Calu3 (cell line): ENCODE results near the gene CDK9. TPM values are rescaled to one million over a fixed set of nuclear protein-coding genes. Genes with fewer than 3 reads are reported as not detected.

Experiments
- BruUV-seq: library from RNA; stranded (reverse); fragments of 400-500 nt; replicated peaks from 2 replicates; lab custom pipeline; 2021; lab: Mats Ljungman, UMichigan
- CTCF ChIA-PET: fragments of 300-600 bp; sonication (Branson Sonifier 250); formaldehyde crosslinking; loops from one replicate; lab custom pipeline; 2022; ENCODE audit warnings: antibody characterized with exemption; lab: Charles Lee
- DNase-seq: peaks from one replicate; pipeline ENCODE4 v3.0.0; 2022
- H3K27ac Mint-ChIP-seq: one replicate; pipeline ENCODE4 v1.8.0; 2022; ENCODE audit warnings: mixed read lengths; ENCODE audit not compliant: unreplicated experiment
- H3K27me3 Mint-ChIP-seq: one replicate; pipeline ENCODE4 v1.8.0; 2022; ENCODE audit warnings: mixed read lengths; ENCODE audit not compliant: unreplicated experiment
- H3K36me3 Mint-ChIP-seq: one replicate; pipeline ENCODE4 v1.8.0; 2022; ENCODE audit warnings: mild to moderate bottlenecking, moderate library complexity, mixed read lengths; ENCODE audit not compliant: insufficient read depth, unreplicated experiment
- H3K4me1 Mint-ChIP-seq: one replicate; pipeline ENCODE4 v1.8.0; 2022; ENCODE audit warnings: mild to moderate bottlenecking, low read depth, mixed read lengths; ENCODE audit not compliant: unreplicated experiment
- H3K4me3 Mint-ChIP-seq: one replicate; pipeline ENCODE4 v1.8.0; 2022; ENCODE audit warnings: mild to moderate bottlenecking, low read depth, moderate library complexity, mixed read lengths; ENCODE audit not compliant: unreplicated experiment
- H3K9me3 Mint-ChIP-seq: one replicate; pipeline ENCODE4 v1.8.0; 2022; ENCODE audit warnings: low read depth, mixed read lengths; ENCODE audit not compliant: unreplicated experiment
- intact Hi-C: fragments of 100-400 bp; cut with micrococcal nuclease; formaldehyde crosslinking; loops from one replicate; pipeline ENCODE4 v1.10.0; 2022; ENCODE audit not compliant: unreplicated experiment
- total RNA-seq: library from RNA; stranded (reverse); gene quantifications from 2 replicates; pipeline ENCODE4 v1.2.3, GENCODE V29; 2022
- TF ChIP-seq, protein P1 (sequence below): fragments of 200-600 bp; IDR thresholded peaks from one replicate; pipeline ENCODE4 v1.8.0; 2022; ENCODE audit warnings: antibody characterized with exemption; ENCODE audit not compliant: unreplicated experiment

Gene CDK9
- total RNA-seq, 1 experiment from 2014 or later: 41.8 TPM

DNA sequence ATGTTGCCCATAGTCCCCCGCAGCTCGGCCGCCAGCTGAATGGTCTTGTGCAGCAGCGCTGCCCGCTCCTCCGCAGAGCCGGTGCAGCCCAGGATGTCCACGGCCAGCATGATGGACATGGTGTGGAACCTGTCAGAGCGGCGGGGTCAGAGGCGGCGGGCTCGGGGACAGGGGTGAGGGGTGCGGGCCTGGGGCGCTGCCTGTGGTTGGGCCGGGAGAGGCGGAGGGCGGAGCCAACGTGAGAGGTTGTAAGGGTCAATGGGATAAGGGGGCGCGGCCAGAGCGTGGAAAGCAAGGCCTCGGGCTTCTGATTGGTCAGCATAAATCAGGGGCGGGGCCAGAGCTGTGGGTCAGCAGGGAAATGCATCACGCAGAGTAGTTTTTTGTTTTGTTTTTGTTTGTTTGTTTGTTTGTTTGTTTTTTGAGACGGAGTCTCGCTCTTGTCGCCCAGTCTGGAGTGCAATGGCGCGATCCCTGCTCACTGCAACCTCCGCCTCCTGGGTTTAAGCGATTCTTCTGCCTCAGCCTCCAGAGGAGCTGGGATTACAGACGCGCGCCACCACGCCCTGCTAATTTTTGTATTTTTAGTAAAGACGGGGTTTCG, 43.9 kb upstream of the CDK9 start:
- Mint-ChIP-seq H3K4me1 (peaks cover 7% of the 10 kb centered on the region), H3K36me3 (no peaks in the 10 kb centered on the region), H3K4me3 (no peak overlapping the region), H3K27ac (peak overlapping the region; percentile 15), H3K27me3 (peaks cover 46% of the 10 kb centered on the region), H3K9me3 (no peaks in the 10 kb centered on the region)
- BruUV-seq: no TSS peak
- intact Hi-C loops: no loop called here
- no peak for DNase-seq
- TF ChIP-seq, protein P1, sequence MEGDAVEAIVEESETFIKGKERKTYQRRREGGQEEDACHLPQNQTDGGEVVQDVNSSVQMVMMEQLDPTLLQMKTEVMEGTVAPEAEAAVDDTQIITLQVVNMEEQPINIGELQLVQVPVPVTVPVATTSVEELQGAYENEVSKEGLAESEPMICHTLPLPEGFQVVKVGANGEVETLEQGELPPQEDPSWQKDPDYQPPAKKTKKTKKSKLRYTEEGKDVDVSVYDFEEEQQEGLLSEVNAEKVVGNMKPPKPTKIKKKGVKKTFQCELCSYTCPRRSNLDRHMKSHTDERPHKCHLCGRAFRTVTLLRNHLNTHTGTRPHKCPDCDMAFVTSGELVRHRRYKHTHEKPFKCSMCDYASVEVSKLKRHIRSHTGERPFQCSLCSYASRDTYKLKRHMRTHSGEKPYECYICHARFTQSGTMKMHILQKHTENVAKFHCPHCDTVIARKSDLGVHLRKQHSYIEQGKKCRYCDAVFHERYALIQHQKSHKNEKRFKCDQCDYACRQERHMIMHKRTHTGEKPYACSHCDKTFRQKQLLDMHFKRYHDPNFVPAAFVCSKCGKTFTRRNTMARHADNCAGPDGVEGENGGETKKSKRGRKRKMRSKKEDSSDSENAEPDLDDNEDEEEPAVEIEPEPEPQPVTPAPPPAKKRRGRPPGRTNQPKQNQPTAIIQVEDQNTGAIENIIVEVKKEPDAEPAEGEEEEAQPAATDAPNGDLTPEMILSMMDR: no peak
- CTCF ChIA-PET: no interaction called here

DNA sequence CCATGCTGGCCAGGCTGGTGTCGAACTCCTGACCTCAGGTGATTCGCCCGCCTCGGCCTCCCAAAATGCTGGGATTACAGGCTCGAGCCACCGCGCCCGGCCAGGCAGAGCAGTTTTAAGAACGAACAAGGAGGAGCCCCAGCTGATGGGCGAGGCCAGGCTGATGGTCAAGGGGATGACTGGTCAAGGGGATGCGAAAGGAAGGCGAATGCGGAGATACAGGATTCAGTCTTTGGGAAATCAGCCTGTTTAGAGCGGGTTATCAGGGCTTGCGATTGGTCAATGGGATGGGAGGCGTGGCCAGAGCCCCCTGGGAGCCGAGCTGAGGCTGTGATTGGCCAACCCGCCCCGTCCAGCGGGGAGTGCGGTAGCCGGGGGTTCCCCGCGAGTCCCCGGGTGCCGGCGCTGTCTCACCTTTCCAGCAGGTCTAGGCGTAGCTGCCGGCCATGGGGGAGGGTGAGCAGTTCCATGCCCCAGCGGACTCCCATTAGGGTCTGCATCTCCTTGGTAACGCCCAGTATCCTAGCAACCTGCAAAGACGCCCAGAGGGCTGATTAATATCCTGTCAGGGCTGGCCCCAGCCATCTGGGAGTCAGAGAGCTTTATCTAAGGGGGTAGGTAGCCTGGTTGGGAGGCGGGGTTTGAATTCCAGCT, 43.3 kb upstream of the CDK9 start:
- CTCF ChIA-PET: no interaction called here
- no TSS peak for BruUV-seq
- peak; percentile 33 for DNase-seq
- intact Hi-C loops: no loop called here
- TF ChIP-seq, protein P1: no peak
- Mint-ChIP-seq H3K27ac (peak overlapping the region; percentile 15), H3K36me3 (no peaks in the 10 kb centered on the region), H3K9me3 (no peaks in the 10 kb centered on the region), H3K4me3 (no peak overlapping the region), H3K27me3 (peaks cover 46% of the 10 kb centered on the region), H3K4me1 (peaks cover 7% of the 10 kb centered on the region)

DNA sequence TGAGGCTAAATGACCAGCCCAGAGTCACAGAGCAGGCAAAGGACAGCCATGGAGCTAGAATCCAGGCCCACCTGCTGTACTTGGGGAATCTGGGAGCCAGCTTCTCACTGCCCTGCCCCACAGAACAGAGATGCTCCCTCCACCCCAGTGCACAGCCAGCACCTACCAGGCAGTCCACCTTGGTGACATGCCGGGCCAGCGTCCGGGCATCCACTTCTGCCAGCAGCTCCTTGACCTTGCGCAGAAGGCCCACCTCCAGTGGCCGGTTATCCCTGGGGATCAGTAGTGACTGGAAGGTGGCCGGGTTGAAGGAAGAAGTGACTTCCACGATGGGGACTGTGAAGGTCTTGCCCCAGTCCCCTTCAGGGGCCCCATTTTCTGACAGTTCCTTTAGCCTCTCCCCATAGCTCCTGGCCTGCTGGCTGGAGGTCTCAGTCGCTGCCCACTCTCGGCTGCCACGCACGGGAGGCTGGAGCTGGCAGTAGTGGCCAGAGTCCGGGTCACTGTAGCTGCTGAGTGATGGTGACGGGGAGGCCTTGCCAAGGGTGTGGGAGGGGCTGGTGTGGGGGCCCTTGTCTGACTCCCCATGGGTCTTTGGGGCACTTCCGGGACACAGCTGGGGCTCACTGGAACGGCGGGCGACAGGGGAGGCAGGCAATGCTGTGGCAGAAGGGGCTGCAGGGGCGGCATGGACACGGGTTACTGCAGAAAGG, 41.3 kb upstream of the CDK9 start:
- Mint-ChIP-seq H3K27me3 (peaks cover 45% of the 10 kb centered on the region), H3K36me3 (no peaks in the 10 kb centered on the region), H3K27ac (no peak overlapping the region), H3K4me1 (peaks cover 7% of the 10 kb centered on the region), H3K9me3 (no peaks in the 10 kb centered on the region), H3K4me3 (no peak overlapping the region)
- CTCF ChIA-PET: no interaction called here
- no peak for DNase-seq
- intact Hi-C loops: no loop called here
- TF ChIP-seq, protein P1: no peak
- no TSS peak for BruUV-seq

DNA sequence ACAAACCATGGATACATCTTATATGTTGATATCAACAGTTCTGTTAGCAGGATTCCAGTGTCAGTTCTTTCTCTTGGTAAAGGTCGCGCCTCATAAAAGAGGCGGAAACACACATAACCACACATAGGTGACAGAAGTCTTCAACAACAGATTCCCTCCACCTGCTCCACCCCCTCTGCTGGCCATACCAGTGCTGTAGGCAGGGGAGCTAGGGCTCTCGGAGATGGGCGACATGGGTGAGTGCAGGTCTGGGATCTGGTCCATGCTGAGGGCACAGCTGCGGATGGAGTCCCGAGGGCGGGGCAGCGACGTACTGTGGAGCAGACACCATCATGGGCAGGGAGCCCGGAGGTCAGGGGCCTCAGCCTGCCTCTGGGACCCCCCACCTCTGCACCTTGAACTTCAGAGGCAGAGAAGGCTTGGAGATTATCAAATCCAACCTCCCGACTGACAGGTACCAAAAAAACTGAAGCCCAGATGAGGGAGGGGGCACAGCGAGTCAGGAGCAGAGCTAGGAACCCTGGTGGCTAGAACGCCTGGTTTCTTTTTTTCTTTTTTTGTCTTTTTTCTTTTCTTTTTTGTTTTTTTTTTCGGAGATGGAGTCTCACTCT, 38.8 kb upstream of the CDK9 start:
- peaks cover 5% of the 10 kb centered on the region for H3K36me3 Mint-ChIP-seq
- H3K27ac Mint-ChIP-seq: no peak overlapping the region
- intact Hi-C loops: no loop called here
- peaks cover 65% of the 10 kb centered on the region for H3K27me3 Mint-ChIP-seq
- TF ChIP-seq, protein P1: no peak
- CTCF ChIA-PET: interaction anchor here (0.7 kb wide), 1 partner anchor 14 kb away, joined by 4 read pairs; no protein-coding TSS in a partner anchor
- no TSS peak for BruUV-seq
- peaks cover 4% of the 10 kb centered on the region for H3K4me1 Mint-ChIP-seq
- no peak overlapping the region for H3K4me3 Mint-ChIP-seq
- H3K9me3 Mint-ChIP-seq: no peaks in the 10 kb centered on the region
- DNase-seq: no peak
